Raji (cell line): ENCODE measurements around the gene LTF.

Experiments
- POLR2A ChIP-seq: IDR thresholded peaks from 2 replicates; pipeline ENCODE4 v1.6.1; 2011; ENCODE audit warnings: low read depth, low read length, control low read depth; ENCODE audit not compliant: insufficient read depth

The LTF gene

GRCh38 chr3:46482632-46483350 is 18.1 kb upstream of the LTF start:
- TF ChIP-seq POLR2A, result no peak

DNA sequence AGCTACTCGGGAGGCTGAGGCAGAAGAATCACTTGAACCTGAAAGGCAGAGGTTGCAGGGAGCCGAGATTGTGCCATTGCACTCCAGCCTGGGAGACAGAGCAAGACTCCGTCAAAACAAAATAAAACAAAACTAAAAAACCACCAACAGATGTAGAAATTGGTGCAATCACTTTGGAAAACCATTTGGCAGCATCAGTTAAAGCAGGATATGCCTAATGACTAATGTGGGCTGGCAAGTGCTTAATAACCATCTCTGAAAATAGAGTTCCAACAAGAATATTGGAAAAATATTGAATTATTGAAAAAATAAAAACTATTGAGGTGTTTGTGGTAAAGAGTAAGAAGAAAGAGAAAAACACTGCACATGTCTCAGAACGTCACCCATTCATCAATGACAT is 16.9 kb upstream of the LTF start:
- TF ChIP-seq POLR2A, result no peak

DNA sequence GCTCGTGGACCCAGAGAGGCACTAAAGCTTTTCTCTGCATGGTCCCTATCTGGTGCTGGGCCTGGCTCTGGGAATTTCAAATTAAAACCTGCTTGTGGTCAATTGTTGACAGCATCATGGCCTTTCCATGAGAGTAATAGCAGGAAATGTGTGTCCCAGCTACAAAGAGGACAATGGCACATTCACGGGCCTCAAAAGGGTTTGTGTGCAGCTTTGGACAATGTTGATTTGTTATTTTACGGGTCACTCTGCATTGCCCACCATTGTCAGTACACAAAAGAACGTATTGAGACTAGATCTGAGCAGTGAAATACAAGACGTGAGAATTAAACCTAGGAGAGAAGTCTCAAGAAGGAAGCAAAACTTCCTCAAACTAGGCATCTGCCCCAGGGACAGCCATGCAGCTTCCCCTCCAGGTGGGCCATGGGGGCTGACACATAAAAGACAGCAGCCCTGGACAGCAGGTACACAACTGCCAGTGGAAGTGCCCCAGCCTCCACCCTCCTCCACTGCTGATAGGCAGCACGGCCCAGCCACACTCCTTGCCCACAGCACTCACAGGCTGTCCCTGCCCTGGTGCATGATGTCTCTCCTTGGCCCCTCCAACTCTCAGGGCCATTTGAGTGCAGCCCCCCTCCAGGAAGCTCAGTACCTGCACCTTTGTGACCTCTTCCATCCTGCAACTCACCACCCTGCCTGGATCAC is 15.9 kb upstream of the LTF start:
- TF ChIP-seq POLR2A, result no peak

GRCh38 chr3:46479696-46480095 is 15.0 kb upstream of the LTF start:
- no peak for TF ChIP-seq POLR2A

DNA sequence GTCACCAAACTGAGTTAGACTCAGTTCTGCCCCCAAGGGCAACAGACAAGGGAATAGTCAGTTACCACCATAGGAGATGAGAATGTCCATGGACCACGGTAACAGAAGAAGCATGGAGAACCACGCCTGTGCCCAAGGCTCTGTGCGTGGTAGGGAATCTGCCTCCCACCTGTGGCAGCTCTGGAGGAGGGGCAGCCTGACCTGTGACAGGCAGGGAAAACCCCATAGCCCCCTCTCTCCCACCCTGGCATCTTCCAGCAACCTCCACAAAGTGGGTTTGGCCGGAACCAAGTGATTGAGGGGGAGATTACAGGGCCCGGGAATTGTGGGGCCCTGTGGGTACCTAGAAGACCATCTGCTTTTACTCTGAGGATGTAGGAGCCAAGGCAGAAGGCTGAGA is 14.3 kb upstream of the LTF start:
- TF ChIP-seq POLR2A, result no peak

GRCh38 chr3:46478341-46478740 is 13.6 kb upstream of the LTF start:
- no peak for TF ChIP-seq POLR2A

DNA sequence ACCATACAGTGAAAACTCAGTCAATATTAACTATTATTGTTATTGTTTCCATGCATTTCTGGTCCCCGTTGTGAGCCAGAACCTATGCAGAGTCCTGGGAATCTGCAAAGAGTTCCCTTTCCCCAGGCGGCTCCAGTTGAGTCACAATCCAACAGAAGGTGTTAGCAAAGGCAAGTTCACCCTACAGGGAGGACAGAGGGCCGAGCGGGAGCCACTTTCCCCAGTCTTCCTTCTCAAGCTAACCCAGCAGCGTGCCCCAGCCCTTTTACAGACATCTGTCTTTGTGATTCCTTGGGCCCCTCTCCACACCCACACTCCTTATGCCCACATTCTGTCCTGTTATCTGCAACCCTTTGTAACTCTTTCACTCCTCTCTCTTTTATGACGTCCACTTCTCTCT is 13.1 kb upstream of the LTF start:
- TF ChIP-seq POLR2A, result no peak

- TF ChIP-seq POLR2A, result no peak
Measured at GRCh38 chr3:46477145-46477544, 12.4 kb upstream of the LTF start.

DNA sequence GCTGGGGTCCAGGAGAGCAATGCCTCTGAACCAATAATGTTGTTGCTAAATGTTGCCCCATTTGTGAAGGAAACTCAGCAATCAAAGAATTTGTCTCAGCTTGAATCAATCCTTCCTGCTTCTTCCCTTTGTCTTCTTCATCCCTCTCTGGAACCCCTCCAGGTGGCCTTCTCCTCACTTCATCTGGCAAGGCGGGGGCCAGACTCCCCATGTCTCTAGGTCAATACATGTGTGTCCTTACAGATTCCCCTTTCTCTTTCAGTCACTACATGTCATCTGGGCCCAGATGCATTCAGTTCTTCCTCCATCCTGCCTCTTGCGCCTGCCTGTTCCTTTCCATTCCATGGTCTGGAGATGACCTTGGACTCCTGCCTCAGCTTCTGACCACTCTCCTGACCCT is 8.0 kb upstream of the LTF start:
- no peak for TF ChIP-seq POLR2A

DNA sequence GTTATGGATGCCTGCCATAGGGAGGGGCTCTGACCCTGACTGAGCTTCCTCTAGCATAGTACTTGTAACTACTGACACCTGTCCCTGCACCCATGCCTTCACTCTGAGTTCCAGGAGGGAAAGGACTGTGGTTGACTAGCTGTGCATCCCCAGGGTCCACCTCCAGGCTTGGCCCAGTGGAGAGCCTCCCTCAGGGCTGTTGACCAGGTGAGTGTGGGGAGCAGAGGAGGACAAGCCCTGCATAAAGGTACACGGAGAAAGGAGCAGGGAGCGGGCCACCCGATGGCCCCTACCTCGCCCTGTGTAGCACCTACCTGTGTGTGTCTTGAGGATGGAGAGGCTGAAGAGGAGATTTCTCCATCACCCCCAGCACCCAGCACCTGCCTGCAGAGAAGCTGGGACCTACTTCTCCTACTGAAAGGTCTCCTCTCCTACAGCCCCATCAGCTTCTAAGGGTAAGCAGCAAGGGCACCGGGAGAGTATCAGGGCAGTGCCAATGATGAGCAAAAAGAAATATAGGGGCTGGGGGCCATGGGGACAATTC is 6.7 kb upstream of the LTF start:
- no peak for TF ChIP-seq POLR2A

DNA sequence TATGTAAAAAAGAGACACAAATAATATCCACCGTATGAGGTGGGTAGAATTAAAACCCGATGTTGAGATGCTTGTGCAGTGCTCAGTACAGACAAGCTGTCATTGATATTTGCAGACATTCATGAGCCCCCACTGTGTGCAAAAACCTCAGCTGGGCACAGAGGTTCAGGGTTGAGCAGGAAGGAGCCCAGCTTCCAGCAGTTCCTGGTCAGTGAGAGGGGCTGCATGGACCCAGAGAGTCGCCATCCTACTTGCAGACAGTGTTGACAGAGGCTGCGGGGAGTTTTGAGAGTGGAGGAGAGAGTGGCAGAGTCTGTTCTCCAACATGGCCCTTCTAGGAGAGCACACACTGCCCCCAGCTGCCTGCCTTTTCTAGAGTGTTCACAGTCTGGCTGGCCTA is 6.1 kb upstream of the LTF start:
- no peak for TF ChIP-seq POLR2A

GRCh38 chr3:46469680-46470357 is 5.1 kb upstream of the LTF start:
- TF ChIP-seq POLR2A, result no peak

DNA sequence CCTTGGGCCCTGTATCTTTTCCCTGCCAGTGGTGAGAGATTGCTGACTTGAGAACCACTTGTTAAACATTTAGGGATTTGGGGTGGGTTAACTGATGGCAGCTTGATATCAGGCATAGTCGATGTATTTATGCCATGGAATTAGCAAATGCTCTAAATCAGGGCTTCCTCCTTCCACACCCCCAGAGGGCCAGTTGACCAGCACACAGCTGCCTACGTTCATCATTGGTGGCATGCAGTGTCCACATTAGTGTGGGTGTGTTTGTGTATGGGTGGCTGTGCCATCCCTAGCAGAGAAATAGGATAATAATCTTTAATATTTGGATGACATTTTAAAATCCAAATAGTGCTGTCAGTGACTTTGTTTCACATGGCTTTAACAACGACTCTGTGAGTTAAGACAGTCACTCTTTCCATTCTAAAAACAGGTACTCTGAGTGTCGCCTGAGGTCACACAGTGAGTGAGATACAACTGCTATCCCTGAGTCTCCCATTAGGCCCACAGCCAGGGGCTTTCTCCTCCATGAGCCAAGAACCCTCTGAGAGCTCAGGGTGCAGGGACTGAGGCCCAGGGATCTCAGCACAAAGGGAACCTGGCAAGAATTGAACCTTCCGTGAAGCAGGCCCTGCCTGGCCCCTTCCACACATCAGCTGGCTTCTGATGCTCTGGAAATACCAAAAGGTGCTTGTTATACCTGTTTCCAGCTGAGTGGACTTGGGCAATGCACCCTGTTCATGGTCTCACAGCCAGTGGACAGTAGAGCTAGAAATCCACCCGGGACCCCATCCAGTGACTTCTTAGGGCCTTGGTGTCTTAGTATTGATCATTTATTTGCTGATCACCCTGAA is 4.3 kb upstream of the LTF start:
- TF ChIP-seq POLR2A, result no peak

- TF ChIP-seq POLR2A, result no peak
Measured at GRCh38 chr3:46467562-46467961, 2.9 kb upstream of the LTF start.

DNA sequence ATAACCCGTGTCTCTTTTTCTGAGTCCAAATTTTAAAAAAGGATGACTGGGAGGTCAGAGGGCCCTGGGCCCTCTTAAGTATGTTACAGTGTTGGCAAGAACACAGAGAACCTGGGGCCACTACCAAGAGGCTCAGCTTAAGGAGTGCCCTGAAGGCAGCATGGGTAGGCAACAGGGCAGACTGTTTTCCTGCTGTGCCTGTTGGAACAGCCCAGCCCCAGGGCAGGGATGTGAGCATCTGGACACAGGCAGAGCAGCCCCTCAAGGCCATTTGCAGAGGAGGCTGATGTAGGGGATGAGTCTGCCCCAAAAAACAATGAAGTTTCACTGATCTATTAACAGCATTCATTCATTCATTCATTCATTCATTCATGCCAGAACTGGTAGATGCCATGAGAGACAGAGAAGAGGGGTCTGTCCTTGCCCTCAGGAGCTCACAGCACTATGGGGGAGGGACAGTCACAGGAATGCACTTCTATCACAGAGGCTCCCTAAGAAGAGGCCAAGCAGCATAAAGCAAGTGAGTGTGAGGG is 2.2 kb upstream of the LTF start:
- TF ChIP-seq POLR2A, result no peak
